Endometrium (tissue), 2 donors: ENCODE results near the gene PSORS1C2.

Experiments used
- FAIRE-seq: peaks from 2 replicates; lab custom pipeline; 2012; peaks lifted over from hg19 to GRCh38; lab: Jason Lieb, UNC
- donor health status: control.
- donor health status: control.

PSORS1C2 gene

DNA sequence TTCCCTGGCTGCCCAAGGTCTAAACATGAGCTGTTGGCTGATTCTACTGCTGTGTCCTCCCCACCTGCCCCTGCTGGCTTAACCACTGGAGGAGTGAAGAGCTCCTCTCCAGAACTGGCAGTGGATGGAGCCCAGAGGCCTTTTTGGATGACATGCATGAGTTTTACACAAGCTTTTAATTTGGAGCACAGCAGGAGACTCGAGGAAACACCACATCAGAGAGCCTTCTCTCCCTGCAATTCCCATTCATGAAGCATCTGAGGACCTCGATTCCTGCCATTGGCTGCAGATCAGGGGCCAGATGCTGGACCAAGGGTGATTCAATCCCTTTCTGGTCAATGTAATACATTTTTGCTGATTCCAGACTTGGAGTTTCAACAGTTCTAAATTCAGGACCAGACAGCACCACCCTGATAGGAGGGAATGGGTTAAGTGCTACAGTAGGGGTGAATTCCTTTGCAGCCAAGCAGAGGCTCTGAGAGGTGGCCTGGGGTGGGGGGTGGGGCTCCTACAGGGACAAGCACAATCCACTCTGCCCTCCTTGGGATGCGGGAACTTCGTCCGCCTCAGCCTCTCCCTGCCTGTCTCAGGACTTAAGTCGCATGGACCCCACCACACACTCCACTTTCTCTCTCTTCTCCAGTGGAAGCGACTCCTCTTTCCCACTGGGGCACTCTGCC is 24.9 kb downstream of the PSORS1C2 start:
- no peak for FAIRE-seq

DNA sequence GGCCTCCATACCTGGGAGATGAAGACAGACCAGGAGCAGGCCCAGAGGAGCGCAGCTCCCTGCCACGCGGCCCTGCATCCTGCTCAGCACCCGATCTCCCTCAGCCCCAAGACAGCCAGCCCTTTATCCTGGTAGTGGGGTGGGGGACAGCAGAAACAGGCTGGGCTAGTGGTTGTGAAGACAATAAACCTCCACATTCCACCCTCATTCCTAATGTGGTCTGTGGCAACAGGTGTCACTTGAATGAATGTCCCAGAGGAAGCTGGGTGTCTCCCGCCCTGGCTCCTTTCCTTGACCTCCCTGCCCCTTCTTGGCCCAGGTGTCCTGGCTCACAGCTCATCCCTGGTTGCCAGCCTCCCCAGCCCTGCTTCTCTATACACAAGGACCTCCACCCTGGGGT is 26.4 kb downstream of the PSORS1C2 start, which contains the start of gene C6orf15:
TSS of gene C6orf15 (minus strand) at position 98 of the 400 bp plus-strand sequence. CDS start at position 78, 20 bp downstream.
- FAIRE-seq, result no peak

DNA sequence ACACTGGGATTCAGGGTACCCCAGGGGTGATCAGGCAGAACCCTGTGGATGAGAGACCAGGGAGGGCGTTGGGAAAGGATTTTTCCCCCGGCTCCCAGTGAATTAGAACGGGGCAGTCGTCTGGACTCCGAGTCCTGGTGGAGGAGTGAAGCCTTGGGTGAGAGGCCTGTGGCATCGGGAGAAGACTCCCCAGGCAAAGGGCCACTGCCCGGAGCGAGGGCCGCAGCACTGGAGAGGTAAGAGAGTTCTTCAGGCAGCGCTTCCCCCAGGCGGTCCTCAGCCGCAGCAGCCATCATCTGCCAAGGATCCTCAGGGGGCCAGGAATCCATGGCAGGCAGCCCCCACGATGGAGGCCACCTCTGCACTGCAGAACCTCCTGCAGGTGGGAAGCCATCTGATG is 27.2 kb downstream of the PSORS1C2 start:
- no peak for FAIRE-seq

DNA sequence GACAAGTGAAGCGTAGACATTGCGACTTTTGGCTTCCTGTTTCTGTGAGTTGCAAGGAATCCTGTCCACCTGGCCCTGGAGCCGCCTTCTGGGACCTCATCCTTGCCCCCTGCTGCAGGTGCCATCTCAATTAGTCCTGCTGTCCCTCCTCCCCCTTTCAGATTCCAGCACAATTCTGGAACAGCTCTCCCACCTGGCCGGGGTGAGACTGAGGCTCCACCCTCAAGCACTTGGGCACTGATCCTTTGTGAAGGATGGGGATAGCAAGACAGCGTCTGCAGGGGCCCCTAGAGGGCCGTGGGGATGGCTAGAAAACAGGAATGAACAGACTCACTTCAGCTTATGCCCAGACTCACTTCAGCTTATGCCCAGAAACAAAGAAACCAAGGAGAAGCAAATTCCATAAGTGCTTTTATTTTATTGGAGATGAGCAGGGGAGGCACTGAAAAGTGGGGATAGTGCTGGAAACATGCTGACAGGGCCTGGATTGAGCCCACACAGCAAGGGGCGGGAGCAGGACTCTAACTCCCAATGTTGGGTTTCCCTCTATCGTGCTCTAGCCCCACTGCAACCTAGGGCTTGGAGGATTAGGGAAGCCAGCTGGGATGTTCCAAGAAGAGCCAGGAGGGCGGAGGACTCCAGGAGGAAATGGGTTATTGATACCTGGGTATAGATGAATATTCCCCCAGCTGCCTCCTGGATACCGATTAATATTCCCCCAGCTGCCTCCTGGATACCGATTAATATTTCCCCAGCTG is 27.9 kb downstream of the PSORS1C2 start:
- FAIRE-seq, result no peak

DNA sequence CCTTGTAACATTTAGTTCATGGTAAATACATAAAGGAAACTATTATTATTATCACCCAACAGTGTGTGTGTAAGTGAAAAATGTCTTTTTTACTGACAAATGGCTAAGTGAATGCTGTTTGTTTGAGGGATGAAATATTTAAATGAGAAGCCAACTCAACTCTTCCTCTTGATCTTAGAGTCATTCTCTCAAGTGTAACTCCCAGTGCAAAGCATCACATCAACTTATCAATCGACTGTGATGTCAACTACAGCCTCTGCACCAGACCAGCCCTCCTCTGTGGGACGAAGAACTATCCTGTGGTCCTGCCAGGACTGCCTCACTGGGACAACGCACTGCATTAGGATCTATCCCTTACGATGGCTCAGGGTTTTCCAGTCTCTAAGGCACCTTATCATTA is 31.8 kb downstream of the PSORS1C2 start:
- no peak for FAIRE-seq

DNA sequence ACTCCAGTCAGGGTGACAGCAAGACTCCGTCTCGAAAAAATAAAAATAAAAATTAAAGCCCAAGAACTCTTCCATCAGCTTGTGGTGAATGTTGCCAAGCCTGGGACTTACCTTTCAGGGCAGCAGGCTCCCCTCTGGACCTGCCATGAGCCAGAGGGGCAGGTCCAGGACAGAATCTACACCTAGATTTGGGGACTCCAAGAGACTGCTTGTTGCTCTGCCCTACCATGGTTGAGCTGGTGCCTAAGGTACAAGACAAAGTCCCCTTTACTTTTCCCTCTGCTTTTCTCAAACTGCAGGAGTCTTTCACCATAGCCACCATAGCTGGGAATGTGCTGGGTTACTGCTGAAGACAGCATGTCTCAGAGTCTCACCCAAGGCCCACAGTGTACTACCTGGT is 35.7 kb downstream of the PSORS1C2 start:
- FAIRE-seq, result no peak

DNA sequence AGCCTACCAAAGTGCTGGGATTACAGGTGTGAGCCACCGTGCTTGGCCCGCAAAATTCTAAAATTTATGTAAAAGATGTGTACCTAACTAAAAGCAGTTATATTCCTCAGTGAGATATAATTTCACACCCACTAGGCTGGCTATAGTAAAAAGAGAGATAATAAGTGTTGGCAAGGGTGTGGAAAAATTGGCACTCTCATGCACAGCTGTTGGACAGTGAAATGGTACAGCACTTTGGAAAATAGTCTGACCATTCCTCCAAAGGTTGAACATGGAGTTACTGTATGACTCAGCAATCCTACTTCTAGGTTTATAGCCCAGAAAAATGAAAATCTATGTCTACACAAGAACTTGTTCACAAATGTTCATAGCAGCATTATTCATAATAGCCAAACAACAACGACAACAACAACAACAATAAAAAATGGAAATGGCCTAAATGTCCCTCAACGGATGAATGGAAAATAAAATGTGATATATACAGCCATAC is 40.4 kb downstream of the PSORS1C2 start:
- no peak for FAIRE-seq

DNA sequence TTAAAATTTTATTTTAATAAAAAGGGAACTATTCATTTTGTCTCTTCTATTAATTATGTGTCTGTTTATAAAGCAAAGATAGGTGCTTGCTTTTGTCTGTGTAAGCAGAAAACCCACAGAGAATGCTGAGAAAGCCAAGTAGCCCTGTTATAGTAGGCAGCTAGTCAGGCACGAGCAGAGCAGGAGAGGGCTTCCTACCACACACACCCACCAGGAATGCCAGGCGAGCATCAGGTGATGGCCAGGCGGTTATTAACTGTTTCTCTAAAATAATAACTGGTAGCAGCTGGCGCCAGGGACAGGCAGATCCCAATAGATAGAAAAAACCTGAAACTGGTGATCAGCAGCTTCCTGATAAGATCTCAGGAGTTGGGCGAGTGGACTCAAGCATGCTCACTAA is 42.2 kb downstream of the PSORS1C2 start:
- FAIRE-seq, result no peak

DNA sequence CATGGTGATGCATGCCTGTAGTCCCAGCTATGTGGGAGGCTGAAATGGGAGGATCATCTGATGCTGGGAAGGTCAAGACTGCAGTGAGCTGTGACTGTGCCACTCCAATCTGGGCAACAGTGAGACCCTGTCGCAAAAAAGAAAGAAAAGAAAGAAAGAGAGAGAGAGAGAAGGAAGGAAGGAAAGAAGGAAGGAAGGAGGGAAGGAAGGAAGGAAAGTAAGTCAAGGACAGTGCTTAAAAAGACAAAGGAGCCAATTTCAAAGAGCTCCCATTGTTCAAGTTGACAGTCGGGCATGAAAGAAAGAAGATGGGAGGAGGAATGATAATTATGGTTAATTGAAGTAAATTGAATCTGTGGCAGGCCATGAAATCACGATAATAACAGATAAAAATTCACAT is 42.7 kb downstream of the PSORS1C2 start:
- FAIRE-seq, result no peak

DNA sequence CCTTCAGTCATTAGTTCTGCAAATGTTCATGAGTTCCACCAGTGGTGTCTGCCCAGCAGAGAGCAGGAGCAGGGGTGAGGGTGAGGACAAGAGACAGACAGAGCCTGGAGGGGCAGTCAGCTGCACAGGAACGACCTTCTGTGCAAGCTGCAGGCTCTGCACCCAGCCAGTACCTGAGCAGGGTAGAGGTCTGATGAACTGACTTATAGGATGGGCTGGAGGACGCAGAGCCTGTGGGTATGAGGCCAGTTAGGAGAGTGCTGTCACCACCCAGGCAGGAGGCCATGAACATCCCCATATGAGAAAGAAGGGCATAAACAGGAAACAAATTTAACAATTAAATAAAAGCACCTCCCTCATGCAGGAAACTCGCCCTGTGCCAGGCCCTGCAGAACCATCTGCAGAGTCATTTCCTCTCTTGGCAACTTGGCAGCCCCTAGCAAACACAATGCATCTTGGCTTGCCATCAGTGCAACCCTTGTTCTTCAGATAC is 44.4 kb downstream of the PSORS1C2 start:
- FAIRE-seq, result no peak

DNA sequence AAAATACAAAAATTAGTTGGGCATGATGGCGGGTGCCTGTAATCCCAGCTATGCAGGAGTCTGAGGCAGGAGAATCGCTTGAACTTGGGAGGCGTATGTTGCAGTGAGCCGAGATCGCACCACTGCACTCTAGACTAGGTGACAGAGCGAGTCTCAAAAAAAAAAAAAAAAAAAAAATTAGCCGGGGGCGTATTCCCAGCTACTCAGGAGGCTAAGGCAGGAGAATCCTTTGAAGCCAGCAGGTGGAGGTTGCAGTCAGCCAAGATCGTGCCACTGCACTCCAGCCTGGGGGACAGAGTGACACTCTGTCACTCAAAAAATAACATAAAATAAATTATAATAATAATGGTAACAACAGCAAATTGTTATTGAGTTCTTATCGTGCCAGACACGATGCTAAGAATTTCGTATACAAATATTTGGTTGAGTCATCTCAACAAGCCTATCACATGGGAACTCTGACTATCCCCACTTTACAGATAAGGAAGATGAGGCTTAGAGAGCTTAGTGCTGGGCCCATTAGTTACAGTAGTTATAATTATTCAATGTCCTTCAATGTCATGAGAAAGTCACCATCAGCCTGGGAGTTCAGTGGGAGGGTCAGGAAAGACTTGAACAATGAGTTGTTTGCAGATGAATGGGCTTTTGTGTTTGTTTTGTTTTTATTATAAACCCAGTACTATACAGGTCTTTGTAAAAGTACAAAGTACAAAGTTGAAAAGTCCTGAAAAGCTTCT is 45.9 kb downstream of the PSORS1C2 start:
- FAIRE-seq, result no peak

DNA sequence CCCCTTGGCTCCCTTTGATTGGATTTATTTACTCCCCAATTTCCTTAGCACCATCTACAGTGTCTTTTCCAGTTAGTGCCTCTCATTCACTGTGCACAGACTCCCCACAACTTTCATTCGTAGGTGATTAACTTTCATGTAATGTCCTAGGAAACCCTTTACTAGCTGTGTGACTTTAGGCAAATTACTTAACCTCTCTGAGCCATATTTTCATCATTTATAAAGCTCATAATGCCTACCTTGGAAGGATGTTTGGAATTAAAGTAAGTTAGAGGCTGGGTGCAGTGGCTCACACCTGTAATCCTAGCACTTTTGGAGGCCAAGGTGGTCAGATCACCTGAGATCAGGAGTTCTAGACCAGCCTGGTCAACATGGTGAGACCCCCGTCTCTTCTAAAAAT is 46.6 kb downstream of the PSORS1C2 start:
- FAIRE-seq, result no peak

DNA sequence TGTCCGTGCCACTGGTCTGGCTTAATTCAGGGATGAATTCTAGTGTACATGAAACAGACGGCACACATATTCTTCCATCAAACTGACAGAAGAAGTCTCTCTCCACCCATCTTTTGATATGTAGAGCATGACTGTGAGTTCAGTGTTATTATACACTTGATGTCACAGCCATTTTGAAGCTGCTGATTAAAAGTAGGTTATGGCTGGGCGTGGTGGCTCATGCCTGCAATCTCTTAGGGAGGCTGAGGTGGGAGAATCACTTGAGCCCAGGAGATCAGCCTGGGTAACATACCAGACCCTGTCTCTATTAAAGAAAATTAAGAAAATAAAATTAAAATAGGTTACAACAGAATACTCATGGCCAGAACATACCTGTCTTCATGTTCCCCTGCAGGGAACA is 47.2 kb downstream of the PSORS1C2 start:
- FAIRE-seq, result no peak

DNA sequence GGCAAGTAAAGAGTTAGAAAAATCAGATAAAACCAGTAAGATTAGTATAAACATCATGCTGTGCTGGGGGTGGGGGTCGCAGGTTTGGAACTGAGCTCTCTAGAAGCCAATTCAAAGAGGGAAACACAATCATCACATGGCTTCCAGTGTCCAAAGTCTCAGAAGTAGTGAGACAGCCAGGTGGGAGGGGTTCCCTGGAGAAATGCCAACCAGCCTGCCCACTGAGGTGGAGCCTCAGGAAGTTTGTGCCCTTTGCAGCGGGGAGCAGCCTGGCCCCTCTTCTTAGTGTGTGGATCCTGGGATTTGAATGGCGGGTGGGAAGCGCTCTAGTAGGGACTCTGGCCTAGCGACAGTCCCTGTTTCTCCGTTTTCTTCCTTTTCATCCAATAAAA is 47.9 kb downstream of the PSORS1C2 start:
- FAIRE-seq, result no peak

DNA sequence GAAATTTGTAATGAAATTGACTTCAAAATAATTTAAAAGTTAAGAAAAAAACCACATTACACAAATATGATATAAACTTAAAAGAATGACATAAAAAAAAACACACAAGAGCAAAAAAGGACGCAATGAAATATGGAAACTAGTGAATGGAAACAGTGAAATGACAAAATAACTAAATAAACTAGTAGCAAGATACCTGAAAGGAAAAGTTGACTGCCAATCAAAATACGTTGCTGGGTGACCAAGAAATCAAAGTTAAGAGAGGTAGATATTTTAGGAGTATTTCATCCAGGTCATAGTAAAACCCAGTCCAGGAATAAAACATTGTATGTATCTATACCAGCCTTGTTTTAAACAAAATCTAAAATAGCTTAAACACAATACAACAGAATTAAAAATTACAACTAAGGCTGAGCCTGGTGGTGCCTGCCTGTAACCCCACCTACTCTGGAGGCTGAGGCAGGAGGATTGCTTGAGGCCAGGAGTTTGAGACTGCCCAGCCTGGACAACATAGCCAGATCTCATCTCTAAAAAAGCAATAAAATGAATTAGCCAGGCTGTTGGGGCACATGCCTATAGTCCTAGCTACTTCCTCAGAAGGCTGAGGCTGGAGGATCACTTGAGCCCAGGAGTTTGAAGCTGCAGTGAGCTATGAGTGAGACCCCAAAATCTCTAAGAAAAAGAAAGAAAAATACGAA is 48.4 kb downstream of the PSORS1C2 start:
- FAIRE-seq, result no peak
